HG02623 (cell line): ENCODE measurements around the gene BTBD2.

Source experiments
- ATAC-seq: cut with Tn5 transposase; IDR thresholded peaks from one replicate; pipeline ENCODE4 v1.9.1; 2021; ENCODE audit warnings: moderate library complexity; ENCODE audit not compliant: unreplicated experiment

BTBD2 gene

DNA sequence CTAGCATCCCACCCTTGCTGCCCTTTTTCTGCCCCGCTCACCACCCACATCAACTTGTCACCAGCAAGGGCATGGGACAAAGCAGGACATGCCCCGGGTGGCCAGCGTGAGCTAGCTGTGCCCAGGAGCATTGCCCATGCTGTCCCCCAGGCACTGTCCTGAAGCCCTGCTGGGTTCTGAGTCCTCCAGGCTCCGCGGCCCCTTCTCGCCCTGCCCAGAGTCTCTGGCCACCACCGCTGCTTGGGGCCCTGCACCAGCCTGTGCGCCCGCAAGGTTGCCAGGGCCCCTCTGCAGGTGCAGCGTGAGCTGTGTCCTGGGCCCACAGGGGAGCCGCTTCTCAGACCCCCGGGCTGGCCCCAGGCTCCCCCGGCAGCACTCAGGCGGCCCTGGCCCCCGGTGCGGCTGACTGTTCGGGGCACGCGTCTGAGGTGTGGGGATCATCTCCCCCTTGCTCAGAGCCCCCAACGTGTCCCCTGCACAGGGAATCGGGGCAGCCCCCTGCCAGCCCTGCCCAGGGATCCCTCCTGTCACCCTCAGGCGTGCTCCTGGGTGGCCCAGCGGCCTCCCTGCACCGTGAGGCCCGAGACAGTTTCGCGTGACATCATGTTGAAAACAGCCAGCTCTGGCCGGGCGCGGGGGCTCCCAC is 70.5 kb downstream of the BTBD2 start:
- no peak for ATAC-seq

DNA sequence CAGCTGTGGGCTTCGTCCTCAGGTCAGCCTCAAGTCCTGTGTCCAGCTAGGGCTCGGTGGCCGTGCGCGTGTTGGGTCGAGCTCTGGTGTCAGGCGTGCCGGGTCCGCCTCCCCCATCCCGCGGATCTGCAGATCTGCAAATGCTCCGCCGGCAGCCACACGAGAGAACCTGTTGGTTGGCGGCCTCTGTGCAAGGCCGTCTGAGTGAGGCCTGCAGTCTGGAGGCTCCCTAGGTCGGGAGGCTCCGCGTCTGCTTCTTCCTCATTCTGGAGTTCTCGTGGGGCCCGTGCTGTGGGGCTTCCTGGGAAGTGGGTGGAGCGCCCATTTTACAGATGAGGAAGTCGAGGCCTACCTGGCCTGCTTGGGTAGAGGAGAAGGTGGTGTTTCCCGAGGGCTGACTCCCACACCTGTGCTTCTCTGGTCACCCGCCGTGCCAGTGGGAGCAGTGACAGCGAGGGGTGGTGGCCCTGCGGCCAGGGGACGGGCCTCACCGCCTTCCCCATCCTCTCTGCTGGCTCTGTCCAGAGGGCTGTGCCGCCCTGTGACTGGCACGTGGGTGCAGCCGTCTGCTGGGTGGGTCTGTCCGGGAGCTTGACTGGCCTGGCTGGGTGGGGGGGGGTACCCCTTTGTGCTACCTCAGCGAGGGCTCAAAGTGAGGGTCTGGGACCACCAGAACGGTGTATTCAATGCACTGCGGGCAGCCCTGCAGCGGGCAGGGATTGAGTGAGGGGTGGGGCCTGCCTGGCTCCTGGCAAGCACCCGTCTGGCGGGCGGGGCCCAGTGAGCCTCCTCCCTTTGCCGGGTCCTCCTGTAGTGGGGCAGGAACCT is 71.2 kb downstream of the BTBD2 start:
- no peak for ATAC-seq

DNA sequence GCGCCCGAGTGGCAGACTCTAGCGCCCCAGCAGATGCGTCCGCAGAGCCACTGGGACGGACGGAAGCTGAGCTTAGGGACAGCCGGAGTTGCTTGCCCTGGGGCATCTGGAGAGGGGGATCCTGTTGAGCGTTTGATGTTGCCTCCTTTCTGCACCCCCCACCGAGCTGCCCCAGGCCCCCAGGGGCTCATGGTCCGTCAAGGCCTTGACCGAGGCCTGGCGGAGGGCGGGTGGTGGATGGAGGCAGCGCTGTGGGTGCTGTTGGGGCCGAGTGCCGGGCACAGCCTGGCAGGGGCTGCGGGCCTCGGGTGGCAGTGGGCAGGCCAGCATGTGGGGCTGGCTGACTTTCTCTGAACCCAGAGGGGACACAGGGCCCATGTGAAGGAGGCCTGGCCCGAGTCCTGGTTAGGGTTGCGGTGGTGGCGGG is 71.8 kb downstream of the BTBD2 start:
- no peak for ATAC-seq

DNA sequence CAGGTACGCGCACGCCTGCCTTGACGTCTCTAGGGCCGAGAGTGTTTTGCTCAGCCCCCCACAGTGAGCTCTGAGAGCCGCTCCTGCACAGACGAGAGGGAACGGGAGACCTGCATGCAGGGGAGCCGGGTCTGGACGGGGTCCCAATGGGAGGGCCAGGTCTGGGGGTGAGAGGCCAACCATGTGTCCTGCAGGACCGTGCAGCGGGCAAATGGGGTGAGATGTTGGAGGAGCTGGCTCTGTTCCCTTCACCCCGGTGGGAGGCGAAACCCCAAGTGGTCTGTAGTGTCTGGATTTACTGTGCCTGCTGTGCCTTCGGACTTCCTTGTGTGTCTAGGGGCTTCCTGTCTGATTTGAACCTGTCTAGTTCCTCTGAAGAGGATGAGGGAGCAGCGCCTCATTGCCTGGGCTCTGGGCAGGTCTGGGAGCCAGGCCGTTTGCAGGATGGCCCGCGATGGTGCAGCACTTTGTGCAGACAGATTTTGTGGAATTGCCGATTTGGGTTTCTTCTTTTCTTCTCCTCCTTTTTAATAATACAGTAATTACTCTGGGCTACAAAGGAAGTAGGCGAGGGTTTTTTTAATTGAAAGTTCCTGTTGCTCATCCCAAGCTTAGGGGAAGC is 72.5 kb downstream of the BTBD2 start:
- no peak for ATAC-seq

DNA sequence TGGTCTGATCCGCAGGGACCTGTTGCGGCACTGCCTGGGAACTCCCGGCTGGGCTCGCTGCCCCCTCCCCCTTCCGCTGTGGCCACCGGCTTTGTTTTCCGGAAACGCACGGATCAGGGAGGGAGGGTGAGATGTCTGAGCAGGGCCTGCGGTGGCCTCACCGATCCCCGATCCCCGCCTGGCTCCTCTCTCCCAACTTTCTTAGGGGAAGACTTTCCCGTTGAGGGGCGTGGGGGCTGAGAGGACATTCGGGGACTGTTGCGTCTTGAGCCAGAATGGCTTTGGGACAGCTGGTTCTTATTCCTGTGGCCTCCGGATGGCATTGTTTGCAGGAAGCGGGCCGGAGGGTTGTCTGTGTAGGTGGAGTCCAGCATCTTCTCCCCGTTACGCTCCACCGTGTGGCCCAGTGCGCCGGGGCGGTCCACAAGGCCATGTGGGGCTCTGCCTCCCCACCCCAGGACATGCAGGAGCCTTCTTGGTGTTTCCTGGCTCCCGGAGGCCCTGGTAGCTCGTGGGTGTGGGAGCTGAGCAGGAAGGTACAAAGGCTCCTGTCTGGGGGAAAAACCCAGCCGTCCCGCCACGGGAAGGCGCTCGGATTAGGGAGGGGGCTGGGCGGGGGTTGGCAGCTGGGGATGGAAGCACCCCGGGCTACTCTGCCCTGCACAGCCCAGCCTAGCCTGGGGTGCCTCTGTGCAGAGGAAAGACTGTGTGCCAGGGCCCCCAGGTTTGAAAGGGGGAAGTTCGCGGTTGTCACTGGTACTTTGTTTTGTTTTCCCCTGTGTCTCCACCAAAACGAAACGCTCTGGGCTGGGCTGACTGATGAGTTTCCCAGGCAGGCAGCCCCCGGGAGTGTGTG is 73.2 kb downstream of the BTBD2 start:
- ATAC-seq: no peak

DNA sequence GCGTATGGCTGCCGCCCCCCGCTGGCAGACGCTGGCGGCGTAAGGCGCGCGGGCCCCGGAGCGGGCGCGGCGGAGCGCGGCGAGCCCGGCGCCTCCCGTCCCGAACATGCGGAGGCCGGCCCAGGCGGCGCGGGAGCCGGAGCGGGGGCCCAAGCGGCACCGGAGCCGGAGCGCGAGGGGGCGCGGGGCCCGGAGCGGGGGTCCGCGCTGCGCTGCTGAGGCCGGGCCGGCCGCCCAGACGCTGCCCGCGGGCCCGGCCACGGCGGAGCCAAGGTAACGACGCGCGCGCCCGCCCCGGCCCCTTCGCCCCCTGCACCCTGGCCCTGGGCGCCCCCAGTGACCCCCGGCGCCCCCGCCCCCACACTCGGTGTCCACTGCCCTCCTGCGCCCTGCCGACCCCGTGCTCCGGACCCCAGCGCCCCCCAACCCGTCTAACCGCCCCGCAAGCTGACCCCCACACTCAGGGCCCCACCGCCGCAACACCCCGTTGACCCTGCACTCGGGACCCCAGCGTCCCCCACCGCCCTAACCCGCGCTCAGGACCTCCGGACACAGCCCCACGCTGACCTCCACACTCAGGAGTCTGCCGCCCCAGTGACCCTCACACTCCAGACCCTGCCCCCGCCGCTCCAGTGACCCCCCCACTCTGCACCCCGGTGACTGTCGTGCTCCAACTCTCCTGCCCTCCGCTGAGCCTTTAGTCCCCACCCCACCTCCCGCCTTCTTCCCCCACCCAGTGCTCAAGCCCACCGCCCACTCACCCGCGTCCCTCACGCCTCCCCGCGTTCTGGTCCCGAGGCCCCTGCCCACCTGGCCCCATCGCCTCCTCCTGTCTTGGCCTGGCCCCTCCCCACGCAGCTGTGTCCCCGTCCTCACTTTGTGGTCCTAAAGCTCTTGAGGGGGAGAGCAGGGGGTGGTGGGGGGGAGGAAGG is 74.1 kb downstream of the BTBD2 start, which contains the start of gene CSNK1G2:
Gene CSNK1G2, plus strand, starts transcription at position 27 of the 932 bp plus-strand sequence. CDS start 28,601 bp downstream, outside the sequence.
- ATAC-seq: peak; percentile 52

DNA sequence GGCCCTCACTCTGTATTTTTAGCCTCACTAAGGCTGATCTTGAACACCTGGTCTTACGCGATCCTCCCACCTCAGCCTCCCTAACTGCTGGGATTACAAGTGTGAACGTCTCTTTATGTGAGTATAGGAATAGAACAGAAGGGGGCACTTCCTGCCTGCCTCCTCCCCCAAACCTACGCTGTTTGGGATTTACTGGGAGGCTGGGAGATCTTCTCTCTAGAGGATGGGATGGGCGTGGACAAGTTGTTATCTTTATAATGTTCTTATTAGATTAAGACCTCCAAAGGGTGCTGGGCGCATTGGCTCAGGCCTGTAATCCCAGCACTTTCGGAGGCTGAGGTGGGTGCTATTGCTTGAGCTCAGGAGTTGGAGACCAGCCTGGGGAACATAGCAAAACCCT is 77.4 kb downstream of the BTBD2 start:
- ATAC-seq: no peak

DNA sequence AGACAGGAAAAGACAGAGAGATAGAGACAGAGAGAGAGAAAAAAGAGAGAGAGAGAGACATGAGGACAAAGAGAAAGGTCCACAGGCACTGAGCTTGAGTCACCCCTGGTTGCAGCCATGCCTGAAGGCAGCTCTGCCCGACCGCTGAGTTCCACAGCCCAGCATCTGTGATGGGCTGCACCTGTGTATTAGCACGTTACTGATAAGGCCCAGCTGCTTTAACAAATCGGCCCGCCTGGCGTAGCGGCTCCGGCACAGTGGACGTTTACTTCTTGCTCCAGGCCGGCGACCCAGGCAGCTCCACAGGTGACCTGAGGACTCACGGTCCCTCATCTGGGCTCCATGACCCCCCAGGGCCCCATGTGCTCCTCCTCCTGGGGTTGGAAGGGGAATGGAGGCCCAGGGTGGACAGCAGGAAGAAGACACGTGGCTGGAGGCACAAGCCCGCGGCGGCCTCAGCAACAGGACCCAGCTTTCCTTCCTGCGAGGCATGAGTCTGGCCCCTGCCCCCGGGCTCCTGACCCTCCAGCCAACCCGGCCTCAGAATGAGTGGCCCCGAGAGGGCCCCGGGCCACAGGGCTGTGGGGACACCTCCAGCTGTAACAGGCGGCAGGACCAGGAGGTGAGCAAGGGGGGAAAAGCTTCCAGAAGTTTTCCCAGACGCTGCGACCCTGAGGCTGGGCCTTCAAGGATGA is 78.5 kb downstream of the BTBD2 start:
- no peak for ATAC-seq

DNA sequence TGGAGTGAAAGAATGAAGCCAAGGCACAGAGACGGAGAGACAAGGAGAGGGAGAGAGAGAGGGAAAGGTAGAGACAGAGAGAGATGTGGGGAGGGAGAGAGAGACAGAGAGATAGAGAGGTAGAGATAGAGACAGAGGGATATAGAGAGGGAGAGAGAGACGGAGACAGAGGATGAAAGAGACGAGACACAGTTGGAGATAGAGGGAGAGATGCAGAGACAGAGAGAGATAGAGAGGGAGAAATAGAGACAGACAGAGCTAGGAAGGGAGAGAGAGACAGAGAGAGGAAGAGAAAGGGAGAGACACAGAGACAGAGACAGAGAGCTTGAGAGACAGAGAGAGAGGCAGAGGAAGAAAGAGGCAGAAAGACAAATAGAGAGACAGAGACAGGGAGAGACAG is 79.1 kb downstream of the BTBD2 start:
- ATAC-seq: no peak

DNA sequence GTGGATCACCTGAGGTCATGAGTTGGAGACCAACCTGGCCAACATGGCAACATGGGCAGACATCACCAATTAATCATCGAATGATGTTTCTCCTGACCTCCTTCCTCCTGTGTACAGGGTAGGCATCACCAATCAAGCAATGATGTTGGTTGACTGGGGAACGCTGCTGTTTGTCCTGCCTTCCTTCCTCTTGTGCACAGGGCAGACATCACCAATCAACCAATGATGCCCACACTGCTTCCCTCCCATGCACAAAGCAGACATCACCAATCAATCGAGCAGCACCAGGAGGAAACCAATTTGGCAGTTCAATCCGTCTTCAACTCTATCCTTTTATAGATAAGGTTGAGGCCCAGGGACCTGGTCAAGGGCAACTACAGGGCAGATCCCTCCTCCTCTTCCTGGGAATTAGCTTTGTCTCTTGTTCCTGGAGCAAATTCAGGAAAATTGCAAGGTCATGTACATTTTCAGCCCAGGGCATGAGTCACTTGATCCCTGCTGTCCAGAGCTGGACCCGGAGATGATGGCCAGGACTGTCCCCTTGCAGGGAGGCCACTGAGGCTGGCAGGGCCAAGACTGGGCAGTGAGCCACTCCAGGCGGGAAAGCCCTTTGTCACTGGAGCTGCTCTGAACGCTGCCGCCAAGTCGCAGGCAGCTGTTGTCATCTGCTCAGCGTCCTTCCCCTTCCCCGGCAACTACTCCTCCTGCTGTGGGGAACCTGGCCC is 79.9 kb downstream of the BTBD2 start:
- no peak for ATAC-seq
